Measurements from ENCODE around the gene TTLL11.

GRCh38 chr9:122100756-122101155 lies 7.6 kb upstream of the TTLL11 start:
- TF ChIP-seq SNAI2 (CRISPR knock-in tag; IDR thresholded peaks at IDR 0.05) (no peak), TOX (CRISPR knock-in tag; IDR thresholded peaks at IDR 0.05; ENCODE audit: borderline replicate concordance) (no peak), OSR1 (CRISPR knock-in tag; IDR thresholded peaks at IDR 0.05) (no peak), PATZ1 (CRISPR knock-in tag; IDR thresholded peaks at IDR 0.05; ENCODE audit: borderline replicate concordance) (no peak), GLIS3 (CRISPR knock-in tag; IDR thresholded peaks at IDR 0.05) (no peak), ZC3H10 (CRISPR knock-in tag; IDR thresholded peaks at IDR 0.05) (no peak), TCF4 (CRISPR knock-in tag; IDR thresholded peaks at IDR 0.05; ENCODE audit: borderline replicate concordance) (no peak), ZFP3 (CRISPR knock-in tag; IDR thresholded peaks at IDR 0.05) (no peak), ZNF565 (CRISPR knock-in tag; conservative IDR thresholded peaks at IDR 0.05; ENCODE audit: low read depth) (no peak), ISL1 (CRISPR knock-in tag; IDR thresholded peaks at IDR 0.05) (no peak), PPARA (CRISPR knock-in tag; IDR thresholded peaks at IDR 0.05; ENCODE audit: borderline replicate concordance) (no peak), CSRNP3 (CRISPR knock-in tag; IDR thresholded peaks at IDR 0.05) (no peak)
- TF ChIP-seq, protein P1, sequence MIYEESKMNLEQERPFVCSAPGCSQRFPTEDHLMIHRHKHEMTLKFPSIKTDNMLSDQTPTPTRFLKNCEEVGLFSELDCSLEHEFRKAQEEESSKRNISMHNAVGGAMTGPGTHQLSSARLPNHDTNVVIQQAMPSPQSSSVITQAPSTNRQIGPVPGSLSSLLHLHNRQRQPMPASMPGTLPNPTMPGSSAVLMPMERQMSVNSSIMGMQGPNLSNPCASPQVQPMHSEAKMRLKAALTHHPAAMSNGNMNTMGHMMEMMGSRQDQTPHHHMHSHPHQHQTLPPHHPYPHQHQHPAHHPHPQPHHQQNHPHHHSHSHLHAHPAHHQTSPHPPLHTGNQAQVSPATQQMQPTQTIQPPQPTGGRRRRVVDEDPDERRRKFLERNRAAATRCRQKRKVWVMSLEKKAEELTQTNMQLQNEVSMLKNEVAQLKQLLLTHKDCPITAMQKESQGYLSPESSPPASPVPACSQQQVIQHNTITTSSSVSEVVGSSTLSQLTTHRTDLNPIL (CRISPR knock-in tag; IDR thresholded peaks at IDR 0.05; ENCODE audit: low read depth): no peak

All from SK-N-SH treated with all-trans-retinoic acid at 6 μM for 48 hours (cell line).